Right cardiac atrium (tissue), 5 donors: ENCODE data around the gene ELMOD1. TPM values are rescaled to one million over a fixed set of nuclear protein-coding genes. Genes with fewer than 3 reads are reported as not detected.

Experiments used
- ATAC-seq, 2 donors: fragments of 200-7000 bp; cut with Tn5 transposase; one replicate each; pipeline versions ENCODE4 v1.8.0 to v1.9.1; 2020; ENCODE audit warnings: moderate library complexity in 2 of 2, mild to moderate bottlenecking in 1 of 2
- DNase-seq, 3 donors: peaks; one replicate each; pipeline ENCODE4 v3.0.0-alpha.2; 2020
- H3K27ac ChIP-seq: one replicate; pipeline ENCODE4 v1.5.1; 2013; ENCODE audit warnings: mild to moderate bottlenecking, low read length, control low read depth, moderate library complexity
- H3K27me3 ChIP-seq: one replicate; pipeline ENCODE4 v1.6.1; 2013; ENCODE audit not compliant: control insufficient read depth, insufficient read depth
- H3K4me1 ChIP-seq: one replicate; pipeline ENCODE4 v1.6.1; 2013; ENCODE audit warnings: low read length; ENCODE audit not compliant: control insufficient read depth, insufficient read depth
- H3K4me3 ChIP-seq: one replicate; pipeline ENCODE4 v1.5.1; 2013; ENCODE audit warnings: low read length, control low read depth
- H3K9me3 ChIP-seq: one replicate; pipeline ENCODE4 v1.6.1; 2013; ENCODE audit warnings: low read length; ENCODE audit not compliant: control insufficient read depth
- WGBS: extraction: QIAGEN DNeasy Blood & Tissue Kit; methylation state at CpG from one replicate; pipeline ENCODE4 v1.1.7; 2013; 5-methylcytosine and 5-hydroxymethylcytosine counted together
- intact Hi-C, 4 donors: fragments of 100-400 bp; cut with DNase I; formaldehyde crosslinking; loops; one replicate each; pipeline versions ENCODE4 v1.11.0 to v1.14.0; 2022 to 2023
- long read RNA-seq, 4 donors: library from polyadenylated mRNA; unstranded; transcript quantifications; one replicate each; pipeline ENCODE4 v2.0.0, GENCODE V29; 2020 to 2021
- polyA plus RNA-seq: library from polyadenylated mRNA; stranded (reverse); fragments of 200-250 nt; gene quantifications from one replicate; pipeline ENCODE4 v1.2.3, GENCODE V29; 2013
- total RNA-seq, 4 donors: library from RNA; stranded (reverse); fragmentation: NEBNext Ultra II Directional; extraction: Animal tissue kit (Norgen Biotek cat#: 25700); gene quantifications; one replicate each; pipeline ENCODE4 v1.2.1, GENCODE V29; 2021
- donor health status: healthy with polysubstance abuse.
- donor health status: DM: no; HTN: yes; CAD: no.
- donor health status: DM: no; HTN: no; CAD: no.
- donor health status: DM: no; HTN: yes; CAD: no; lungs with severe emphysema.
- donor health status: DM: yes; HTN: yes; CAD: no.

The ELMOD1 gene
- total RNA-seq (10 to 100 TPM in 3 of 4 donors, 1 to 10 TPM in 1; 7.9 to 12.6 (median 10.9) TPM), polyA plus RNA-seq (5.7 TPM)
- long read RNA-seq, donor 1, transcript ELMOD1-201 (12 exons, 2,852 nt) = major isoform, 11 of 15 reads
- long read RNA-seq, donor 1, partial matches to known transcripts = 2 of 15 reads
- long read RNA-seq, donor 1, other reads (novel, unspliced or antisense) = 1 of 15 reads
- long read RNA-seq, donor 2, partial matches to known transcripts = 2 of 6 reads
- long read RNA-seq, donor 2, other reads (novel, unspliced or antisense) = 0 of 6 reads
- long read RNA-seq, donor 3, transcript ELMOD1-202 (11 exons, 1,990 nt) = minor isoform, 5 of 23 reads
- long read RNA-seq, donor 3, transcript ELMOD1-201 (12 exons, 2,852 nt) = major isoform, 11 of 23 reads
- long read RNA-seq, donor 3, partial matches to known transcripts = 4 of 23 reads
- long read RNA-seq, donor 3, other reads (novel, unspliced or antisense) = 3 of 23 reads
- long read RNA-seq, donor 4, transcript ELMOD1-201 (12 exons, 2,852 nt) = major isoform, 5 of 8 reads
- long read RNA-seq, donor 4, partial matches to known transcripts = 1 of 8 reads
- long read RNA-seq, donor 4, other reads (novel, unspliced or antisense) = 0 of 8 reads

DNA sequence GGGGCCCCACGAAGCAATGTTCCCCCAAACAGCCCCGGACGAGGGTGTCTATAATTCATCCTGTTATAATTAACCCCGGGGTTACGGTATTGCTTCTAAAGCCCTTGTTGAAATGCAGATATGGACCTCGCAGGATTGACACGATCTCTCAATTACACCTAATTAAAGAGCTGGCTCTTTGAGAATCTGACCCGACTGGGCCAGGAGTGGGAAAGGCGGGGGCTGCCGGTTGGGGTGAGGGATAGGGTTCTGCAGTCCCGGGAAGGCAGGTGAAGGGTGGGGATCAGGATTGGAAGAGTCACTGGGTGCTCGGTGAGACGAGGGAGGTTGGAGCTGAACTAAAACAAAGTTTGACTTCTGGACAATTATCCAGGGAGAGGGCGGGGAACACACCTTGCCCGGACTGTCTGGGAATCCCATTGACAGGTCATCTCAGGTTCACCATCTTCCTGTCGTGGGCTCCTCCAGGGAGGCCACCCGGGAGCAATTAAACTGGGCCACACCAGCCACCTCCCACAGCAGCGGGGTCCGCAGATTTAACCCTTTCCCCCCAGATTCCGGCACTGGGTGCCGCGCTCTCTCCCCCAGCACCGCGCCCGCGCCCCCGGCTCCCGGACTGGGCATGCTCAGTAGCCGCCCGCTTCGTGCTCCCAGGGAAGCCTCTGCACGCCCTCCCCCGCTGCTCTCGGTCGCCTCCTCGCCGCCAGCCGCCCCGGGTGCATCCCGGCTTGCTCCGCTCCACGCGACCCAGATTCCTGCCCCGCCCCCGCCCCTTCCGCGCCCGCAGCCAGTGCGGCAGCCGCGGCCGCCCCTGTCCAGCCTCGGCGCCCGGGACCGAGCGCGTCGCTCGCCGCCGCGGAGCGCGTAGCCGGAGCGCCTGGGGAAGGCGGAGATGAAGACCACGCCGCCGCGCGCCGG is at the start of gene ELMOD1:
TSS of gene ELMOD1 (plus strand) at position 688 of the 918 bp plus-strand sequence. CDS start 27,043 bp downstream, outside the sequence.
- under 1% methylated on average over 74 of the region's 74 CpGs for WGBS
- DNase-seq (peak; percentile 61 to 89 (median 87)), ATAC-seq (peak; percentile 92 to 95)
- no peaks in the 10 kb centered on the region for H3K9me3 ChIP-seq
- intact Hi-C loops = no loop called here
- no peaks in the 10 kb centered on the region for H3K4me1 ChIP-seq
- H3K27me3 ChIP-seq = no peaks in the 10 kb centered on the region
- H3K27ac ChIP-seq = no peak within 1 kb of the TSS
- peak within 1 kb of the TSS; percentile 50 for H3K4me3 ChIP-seq

DNA sequence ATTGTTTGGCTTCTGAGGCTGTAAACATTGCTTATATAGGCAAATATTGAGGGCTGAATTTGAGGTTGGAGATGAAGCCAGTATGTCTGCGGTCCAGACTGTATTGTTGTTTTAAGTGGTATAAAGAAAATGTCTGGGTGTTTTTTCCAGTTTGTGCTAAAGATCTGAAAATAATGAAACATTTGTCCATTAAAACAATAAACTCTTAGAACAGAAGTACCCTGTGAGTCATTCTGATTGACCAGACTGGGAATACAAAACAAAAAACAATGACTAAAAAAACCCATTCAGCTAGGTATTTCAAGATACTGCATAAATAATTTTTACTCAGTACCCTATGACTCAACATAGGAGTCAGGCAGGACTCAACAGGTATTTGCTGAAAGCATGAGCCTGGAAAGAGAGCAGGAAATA is 45.8 kb upstream of the ELMOD1 start:
- H3K9me3 ChIP-seq = no peaks in the 10 kb centered on the region
- no peak for DNase-seq
- intact Hi-C loops = no loop called here
- H3K4me3 ChIP-seq = no peak overlapping the region
- no peak for ATAC-seq
- H3K4me1 ChIP-seq = no peaks in the 10 kb centered on the region
- H3K27me3 ChIP-seq = no peaks in the 10 kb centered on the region
- WGBS = 63% methylated on average over 1 of the region's 1 CpG
- no peak overlapping the region for H3K27ac ChIP-seq

DNA sequence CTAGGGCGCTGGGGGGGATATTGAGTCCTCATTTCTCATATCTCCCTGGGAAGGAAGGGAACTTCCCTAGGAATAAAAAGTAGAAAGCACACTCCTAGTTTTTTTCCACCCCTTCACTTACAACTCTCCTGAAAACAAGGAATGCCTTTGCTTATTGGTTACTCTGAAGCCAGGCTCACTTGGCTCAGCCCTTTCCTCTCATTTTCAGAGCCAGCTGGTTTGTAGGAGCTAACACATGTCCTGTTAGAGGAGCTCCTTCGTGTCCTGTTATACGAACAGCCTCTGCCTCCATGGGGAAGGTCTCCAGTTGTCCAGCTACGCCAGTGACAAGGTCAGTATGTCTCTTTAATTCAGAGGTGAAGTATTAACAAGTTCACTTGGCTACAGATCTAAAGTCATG is 43.0 kb upstream of the ELMOD1 start:
- H3K27me3 ChIP-seq = no peaks in the 10 kb centered on the region
- ATAC-seq (peak in 1 of 2 donors; percentile 42), DNase-seq (no peak)
- H3K9me3 ChIP-seq = no peaks in the 10 kb centered on the region
- 72% methylated on average over 4 of the region's 4 CpGs for WGBS
- H3K27ac ChIP-seq = no peak overlapping the region
- H3K4me3 ChIP-seq = no peak overlapping the region
- no peaks in the 10 kb centered on the region for H3K4me1 ChIP-seq
- intact Hi-C loops = no loop called here

DNA sequence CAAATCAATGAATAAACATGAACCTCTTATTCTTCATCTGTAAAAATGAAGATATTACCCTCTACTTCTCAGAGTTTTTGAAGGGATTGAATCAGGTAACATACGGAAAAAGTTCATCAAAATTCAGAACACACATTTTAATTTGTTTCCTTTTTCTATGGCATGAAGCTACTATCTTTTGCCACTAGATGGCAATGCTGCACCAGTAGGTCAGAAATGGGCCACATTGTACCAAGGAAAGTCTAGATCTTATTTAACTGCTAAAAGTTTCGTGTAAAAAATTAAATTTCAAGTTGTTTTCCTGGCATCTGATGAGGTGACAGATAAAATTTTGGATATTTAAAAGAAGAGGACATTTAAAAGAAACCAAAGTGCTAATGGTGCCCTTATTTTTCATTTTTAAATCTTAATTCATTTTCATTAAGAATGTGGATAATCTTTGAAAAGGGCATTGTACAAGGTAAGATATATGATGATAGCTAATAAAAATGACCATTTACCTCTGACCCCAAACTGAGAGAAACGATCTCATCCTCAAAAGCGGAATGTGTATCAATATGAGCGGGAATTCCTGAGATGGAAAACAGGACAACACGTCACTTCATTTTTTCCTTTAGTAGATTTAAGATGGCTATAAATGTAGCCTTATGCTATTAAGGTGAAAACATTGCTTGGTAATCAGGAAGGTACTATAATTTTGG is 41.5 kb upstream of the ELMOD1 start:
- WGBS = 70% methylated on average over 6 of the region's 6 CpGs
- H3K4me1 ChIP-seq = no peaks in the 10 kb centered on the region
- ATAC-seq (peak in 1 of 2 donors; percentile 37), DNase-seq (no peak)
- no peaks in the 10 kb centered on the region for H3K27me3 ChIP-seq
- no peak overlapping the region for H3K27ac ChIP-seq
- H3K9me3 ChIP-seq = no peaks in the 10 kb centered on the region
- intact Hi-C loops = no loop called here
- no peak overlapping the region for H3K4me3 ChIP-seq

DNA sequence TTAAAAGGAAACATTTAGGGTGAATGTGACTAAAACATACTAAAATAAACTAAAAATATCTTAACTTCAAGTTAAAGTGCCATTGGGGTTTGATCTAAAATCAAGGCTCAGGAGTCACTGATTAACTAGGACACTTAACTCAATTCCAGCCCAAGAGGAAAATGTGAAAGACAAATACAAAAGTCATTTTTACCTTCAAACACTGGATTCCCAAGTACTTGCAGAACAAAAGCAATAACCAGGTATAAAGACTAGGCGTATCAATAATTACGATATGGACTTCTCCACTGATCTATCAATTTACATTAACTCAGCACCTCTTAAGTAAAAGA is 41.0 kb upstream of the ELMOD1 start:
- Histone ChIP-seq H3K4me3 (no peak overlapping the region), H3K4me1 (no peaks in the 10 kb centered on the region), H3K9me3 (no peaks in the 10 kb centered on the region), H3K27ac (no peak overlapping the region), H3K27me3 (no peaks in the 10 kb centered on the region)
- DNase-seq = no peak
- intact Hi-C loops = no loop called here
- WGBS = 93% methylated on average over 2 of the region's 2 CpGs
- no peak for ATAC-seq

DNA sequence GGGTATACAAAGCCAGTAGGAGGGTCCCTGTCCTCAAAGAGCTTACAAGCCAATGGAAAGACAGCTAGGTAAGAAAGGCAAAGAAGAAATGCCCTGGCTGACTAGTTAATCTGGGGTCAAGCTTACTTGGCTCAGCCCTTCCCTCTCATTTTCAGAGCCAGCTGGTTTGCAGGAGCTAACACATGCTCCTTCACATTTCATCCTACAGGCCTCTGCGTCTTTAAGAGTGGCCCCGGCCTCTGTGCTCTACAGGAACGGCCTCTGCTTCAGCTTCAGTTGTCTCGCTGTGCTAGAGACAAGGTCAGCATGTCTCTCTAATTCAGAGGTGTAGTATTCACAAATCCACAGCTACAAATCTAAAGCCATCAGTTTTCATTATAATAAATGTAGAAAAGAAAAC is 40.6 kb upstream of the ELMOD1 start:
- Histone ChIP-seq H3K4me3 (no peak overlapping the region), H3K27ac (no peak overlapping the region), H3K27me3 (no peaks in the 10 kb centered on the region), H3K9me3 (no peaks in the 10 kb centered on the region), H3K4me1 (no peaks in the 10 kb centered on the region)
- 88% methylated on average over 4 of the region's 4 CpGs for WGBS
- DNase-seq (no peak), ATAC-seq (no peak)
- intact Hi-C loops = no loop called here

DNA sequence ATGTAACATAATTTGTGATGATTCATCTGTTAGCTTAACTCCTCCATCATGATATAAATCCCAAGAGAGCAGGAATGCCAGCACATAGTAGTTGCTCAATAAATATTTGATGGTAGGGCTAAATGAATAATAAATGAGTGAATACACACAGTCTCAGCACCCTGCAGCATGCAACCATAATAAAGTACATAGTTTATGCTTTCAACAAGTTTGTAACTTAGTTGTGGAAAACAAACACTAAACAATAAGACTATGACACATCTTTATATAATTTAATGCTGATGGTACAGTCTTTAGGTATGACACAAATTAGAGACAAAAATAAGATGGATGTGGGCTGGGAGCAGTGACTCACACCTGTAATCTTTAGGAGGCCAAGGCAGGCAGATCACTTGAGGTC is 29.3 kb upstream of the ELMOD1 start:
- no peak for ATAC-seq
- H3K4me3 ChIP-seq = no peak overlapping the region
- H3K27ac ChIP-seq = no peak overlapping the region
- peaks cover 3% of the 10 kb centered on the region for H3K4me1 ChIP-seq
- no peaks in the 10 kb centered on the region for H3K27me3 ChIP-seq
- DNase-seq = no peak
- H3K9me3 ChIP-seq = no peaks in the 10 kb centered on the region
- intact Hi-C loops = loop anchor here in 1 of 4 donors (10.0 kb wide), 1 partner anchor 213 kb away; no protein-coding TSS in a partner anchor

DNA sequence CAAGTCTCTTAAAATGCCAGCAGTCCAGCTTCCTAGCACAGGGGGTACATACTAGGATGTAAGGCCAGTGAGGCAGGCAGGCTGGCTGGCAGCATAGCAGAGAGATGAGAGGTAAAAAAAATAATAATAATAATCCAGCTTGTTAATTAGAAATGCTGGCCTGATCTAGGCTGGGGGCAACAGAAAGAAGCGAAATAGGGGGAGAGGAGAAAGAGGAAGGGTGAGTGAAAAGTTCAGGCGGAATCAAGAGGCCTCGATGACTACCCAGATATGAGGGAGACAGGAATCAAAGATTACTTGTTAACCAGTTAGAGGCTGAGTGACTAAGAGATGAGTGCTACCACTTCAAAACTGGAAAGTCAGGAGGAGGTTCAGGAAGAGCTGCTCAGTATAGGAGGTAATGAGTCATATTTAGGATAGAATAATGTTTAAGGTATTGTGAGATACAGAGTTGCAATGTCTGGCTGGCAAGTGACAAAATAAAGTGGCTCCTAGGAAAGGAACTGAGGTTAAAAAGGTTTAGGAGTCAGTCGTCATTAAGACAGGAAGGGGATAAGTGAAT is 28.2 kb upstream of the ELMOD1 start:
- peaks cover 3% of the 10 kb centered on the region for H3K4me1 ChIP-seq
- ATAC-seq (no peak), DNase-seq (no peak)
- no peaks in the 10 kb centered on the region for H3K9me3 ChIP-seq
- intact Hi-C loops = loop anchor here in 1 of 4 donors (10.0 kb wide), 1 partner anchor 212 kb away; no protein-coding TSS in a partner anchor
- 37% methylated on average over 4 of the region's 4 CpGs for WGBS
- no peak overlapping the region for H3K4me3 ChIP-seq
- no peaks in the 10 kb centered on the region for H3K27me3 ChIP-seq
- H3K27ac ChIP-seq = no peak overlapping the region

DNA sequence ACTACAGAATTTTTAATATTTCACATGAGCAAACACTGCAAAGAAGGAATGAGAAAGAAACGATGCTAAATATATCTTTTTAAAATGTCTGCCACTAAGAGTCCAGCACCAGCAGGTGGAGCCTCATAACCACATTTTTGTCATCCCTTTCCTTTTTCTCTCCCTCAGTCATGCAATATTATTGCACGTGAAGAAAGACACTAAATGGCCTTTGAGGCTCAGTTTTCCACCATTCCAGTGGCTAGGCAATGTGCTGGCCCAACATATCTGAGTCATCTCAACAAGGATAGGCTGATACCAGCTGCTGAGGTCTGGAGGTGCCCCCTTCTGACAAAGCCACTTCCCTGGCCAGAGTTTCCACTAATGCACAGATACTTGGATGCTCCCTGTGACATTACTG is 27.2 kb upstream of the ELMOD1 start:
- WGBS = 2% methylated on average over 2 of the region's 2 CpGs
- H3K4me3 ChIP-seq = no peak overlapping the region

DNA sequence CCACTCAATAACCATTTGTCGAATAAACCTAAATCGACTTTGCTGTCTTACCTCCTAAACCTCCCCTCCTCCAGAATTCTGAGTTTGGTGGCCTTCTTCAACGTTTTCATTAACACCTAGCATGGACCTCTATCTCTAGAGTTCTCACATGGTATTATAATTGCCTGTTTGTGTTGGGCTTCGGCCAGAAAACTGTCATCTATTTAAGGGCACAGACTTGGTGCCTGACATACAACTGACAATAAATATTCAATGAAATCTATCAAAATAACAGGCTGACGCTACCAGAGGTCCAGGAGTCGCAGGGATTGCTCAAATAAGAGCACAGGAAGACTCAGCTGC is 26.1 kb upstream of the ELMOD1 start:
- Histone ChIP-seq H3K27ac (peak overlapping the region; percentile 89), H3K4me1 (peaks cover 3% of the 10 kb centered on the region), H3K4me3 (peak overlapping the region; percentile 79), H3K9me3 (no peaks in the 10 kb centered on the region), H3K27me3 (no peaks in the 10 kb centered on the region)
- peak in 1 of 2 donors; percentile 8 for ATAC-seq
- DNase-seq = no peak
- intact Hi-C loops = loop anchor here in 1 of 4 donors (10.0 kb wide), 1 partner anchor 210 kb away; no protein-coding TSS in a partner anchor
- 9% methylated on average over 6 of the region's 6 CpGs for WGBS

More for the DNA sequence above, 27.2 kb upstream of the ELMOD1 start:
- Histone ChIP-seq H3K27me3 (no peaks in the 10 kb centered on the region), H3K4me1 (peaks cover 3% of the 10 kb centered on the region), H3K27ac (peak overlapping the region; percentile 90), H3K9me3 (no peaks in the 10 kb centered on the region)
- ATAC-seq = peak; percentile 5 to 42
- intact Hi-C loops = loop anchor here in 1 of 4 donors (10.0 kb wide), 1 partner anchor 211 kb away; no protein-coding TSS in a partner anchor
- no peak for DNase-seq
